ENCODE measurements around the gene LEP. TPM values are rescaled to one million over a fixed set of nuclear protein-coding genes. Genes with fewer than 3 reads are reported as not detected.

Gene LEP
- total RNA-seq, 1 experiment from 2014 or later = not detected

Small RNA genes lying within 50 kb of the gene (small RNA-seq; reads per million reads assigned to genes)
- 0.36 reads per million for gene MIR129-1

Other genes starting within 250 kb of the LEP start
- 39.6 and 52.0 TPM in 2 replicates for gene LRRC4, start 209.8 kb upstream of the LEP start, total RNA-seq (2014; rRNA removed; shearing (Covaris generic); ENCODE audit: low replicate concordance)
- 28.8 and 37.2 TPM in 2 replicates for gene RBM28, start 102.6 kb downstream of the LEP start, total RNA-seq (2014; rRNA removed; shearing (Covaris generic); ENCODE audit: low replicate concordance)
- not detected in 2 replicates for gene PRRT4, start 120.4 kb downstream of the LEP start, total RNA-seq (2014; rRNA removed; shearing (Covaris generic); ENCODE audit: low replicate concordance)
- gene IMPDH1, start 168.7 kb downstream of the LEP start, total RNA-seq (2014; rRNA removed; shearing (Covaris generic); ENCODE audit: low replicate concordance) = 30.5 and 50.1 TPM in 2 replicates
- 16.3 and 32.2 TPM in 2 replicates for gene HILPDA, start 214.6 kb downstream of the LEP start, total RNA-seq (2014; rRNA removed; shearing (Covaris generic); ENCODE audit: low replicate concordance)
- gene METTL2B, start 235.5 kb downstream of the LEP start, total RNA-seq (2014; rRNA removed; shearing (Covaris generic); ENCODE audit: low replicate concordance) = 20.7 and 27.8 TPM in 2 replicates